ENCODE results near the gene SEC22C.

The SEC22C gene

DNA sequence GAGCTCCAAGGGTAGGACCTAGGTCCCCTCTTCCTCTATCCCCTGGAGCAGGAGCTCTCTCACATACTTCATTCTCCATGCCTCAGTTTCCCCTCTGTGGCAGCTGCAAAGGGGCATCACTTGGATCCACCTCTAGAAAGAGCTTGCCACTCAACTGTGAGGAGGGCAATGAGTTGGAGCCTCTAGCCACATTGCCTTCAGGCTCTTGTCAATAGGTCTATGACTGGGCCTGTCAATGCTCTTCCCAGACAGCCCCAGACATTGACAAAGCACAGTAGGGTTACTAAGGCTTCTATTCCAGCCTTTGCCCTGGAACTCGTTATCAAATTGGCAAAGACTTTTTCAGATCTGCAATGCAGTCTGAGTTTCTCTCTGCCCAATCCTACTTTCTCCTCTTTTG, 83.7 kb downstream of the SEC22C start:
- no peak for DNase-seq (ENCODE audit: low read depth, low spot score)
